GM21447 (cell line): Measurements from ENCODE around the gene MAD1L1.

ENCODE experiments used
- ATAC-seq: cut with Tn5 transposase; IDR thresholded peaks from one replicate; pipeline ENCODE4 v1.9.1; 2021; ENCODE audit not compliant: unreplicated experiment

MAD1L1 gene

DNA sequence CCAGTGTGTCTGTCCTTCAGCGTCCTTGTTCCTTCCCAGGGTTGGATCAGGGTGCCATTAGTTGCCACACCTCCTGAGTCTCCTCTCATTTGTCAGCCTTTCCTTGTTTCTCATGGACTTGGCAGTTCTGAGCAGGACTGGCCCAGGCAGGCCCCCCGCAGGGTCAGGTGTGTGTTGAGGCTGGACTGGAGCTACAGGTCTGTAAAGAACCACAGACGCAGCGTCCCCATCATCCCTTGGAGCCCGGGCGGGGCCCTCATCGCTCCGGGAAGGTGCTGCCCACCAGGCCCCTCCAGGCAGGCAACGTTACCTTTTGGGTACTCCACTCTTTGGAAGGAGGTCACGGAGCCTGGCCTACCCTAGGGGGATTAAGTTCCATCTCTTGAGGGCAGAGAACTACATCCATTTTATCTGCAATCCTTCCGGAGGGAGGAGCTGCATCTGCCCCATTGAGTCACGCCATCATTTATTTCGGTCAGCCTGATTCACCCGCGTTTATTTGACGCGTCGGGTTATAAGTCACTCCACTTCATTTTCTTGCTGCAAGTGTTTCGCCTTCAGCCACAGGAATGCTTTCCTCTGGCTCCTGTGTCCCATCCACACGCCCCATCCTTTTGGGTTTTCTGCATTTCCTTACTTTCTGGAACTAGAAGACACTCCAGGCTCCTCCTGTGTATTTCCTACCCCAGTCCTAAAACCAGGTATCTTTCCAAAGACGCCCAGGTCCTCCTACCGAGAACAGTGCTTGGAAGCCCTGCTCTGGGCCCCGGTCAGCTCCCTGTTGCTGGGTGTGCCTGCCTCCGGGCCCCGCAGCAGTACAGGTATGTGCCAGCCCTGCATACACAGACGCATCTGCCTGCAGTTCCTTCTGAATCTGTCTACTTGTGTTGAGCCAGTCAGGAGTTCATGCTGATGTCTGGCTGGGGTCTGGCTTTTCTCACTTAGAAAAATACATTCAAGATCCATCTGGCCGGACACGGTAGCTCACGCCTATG, 141.9 kb downstream of the MAD1L1 start:
- ATAC-seq: no peak

- ATAC-seq: no peak
Measured at GRCh38 chr7:2088801-2089200, 143.9 kb downstream of the MAD1L1 start.

- ATAC-seq: no peak
Measured at GRCh38 chr7:2087744-2088143, 145.0 kb downstream of the MAD1L1 start.

- ATAC-seq: no peak
Measured at GRCh38 chr7:2086229-2086628, 146.5 kb downstream of the MAD1L1 start.

- no peak for ATAC-seq
Measured at GRCh38 chr7:2085804-2086203, 146.9 kb downstream of the MAD1L1 start.

GRCh38 chr7:2084781-2085505, 147.8 kb downstream of the MAD1L1 start:
- no peak for ATAC-seq

- ATAC-seq: no peak
Measured at GRCh38 chr7:2084331-2084730, 148.4 kb downstream of the MAD1L1 start.

GRCh38 chr7:2083362-2083761, 149.4 kb downstream of the MAD1L1 start:
- no peak for ATAC-seq

GRCh38 chr7:2082139-2082998, 150.4 kb downstream of the MAD1L1 start:
- no peak for ATAC-seq

DNA sequence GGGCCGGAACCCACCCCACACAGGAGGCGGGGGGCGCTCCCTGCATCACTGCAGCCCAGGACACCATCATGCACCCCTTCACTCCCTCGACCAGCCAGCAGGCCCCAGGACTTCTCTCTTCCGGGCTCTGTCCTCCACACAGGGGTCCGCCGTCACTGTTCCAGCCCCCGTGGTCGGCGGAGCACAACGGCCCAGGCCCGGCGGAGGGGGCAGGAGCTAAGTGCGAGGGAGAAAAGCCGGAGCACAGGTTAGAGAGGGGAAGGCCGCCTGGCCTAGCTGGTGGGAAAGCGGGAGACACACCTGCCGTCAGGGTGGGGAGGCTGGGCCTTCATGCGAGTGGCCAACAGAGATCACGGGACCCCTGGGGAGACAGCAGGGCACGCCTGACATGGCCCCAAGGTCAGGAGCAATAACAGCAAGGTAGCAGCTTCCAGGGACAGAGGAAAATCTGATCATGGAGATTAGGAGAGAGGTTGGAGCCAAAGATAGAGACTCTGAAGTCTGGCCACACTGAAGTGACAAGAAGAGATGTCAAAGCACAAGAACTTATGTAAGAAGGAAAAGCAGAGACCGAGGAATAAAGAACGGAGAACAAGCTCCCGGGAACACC, 151.1 kb downstream of the MAD1L1 start:
- ATAC-seq: no peak

GRCh38 chr7:2080477-2080876, 152.3 kb downstream of the MAD1L1 start:
- ATAC-seq: no peak

DNA sequence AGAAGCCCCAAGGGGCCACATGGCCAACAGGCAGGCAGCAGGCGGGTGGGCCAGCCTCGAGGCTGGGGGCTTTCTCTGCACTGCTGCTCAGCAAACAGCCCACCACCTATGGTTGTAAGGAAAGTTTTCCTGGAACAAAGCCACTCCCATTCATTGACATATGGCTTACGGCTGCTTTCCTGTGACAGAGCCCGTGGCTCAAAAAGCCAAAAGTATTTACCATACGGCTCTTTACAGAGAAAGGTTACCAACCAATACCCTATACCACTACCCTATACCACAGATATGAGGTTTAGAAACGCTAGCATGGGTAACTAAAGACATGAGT, 152.7 kb downstream of the MAD1L1 start:
- no peak for ATAC-seq

GRCh38 chr7:2079332-2080059, 153.2 kb downstream of the MAD1L1 start:
- no peak for ATAC-seq

GRCh38 chr7:2078899-2079298, 153.8 kb downstream of the MAD1L1 start:
- ATAC-seq: no peak

- ATAC-seq: no peak
Measured at GRCh38 chr7:2076649-2077064, 156.1 kb downstream of the MAD1L1 start.

GRCh38 chr7:2075811-2076210, 156.9 kb downstream of the MAD1L1 start:
- ATAC-seq: no peak

DNA sequence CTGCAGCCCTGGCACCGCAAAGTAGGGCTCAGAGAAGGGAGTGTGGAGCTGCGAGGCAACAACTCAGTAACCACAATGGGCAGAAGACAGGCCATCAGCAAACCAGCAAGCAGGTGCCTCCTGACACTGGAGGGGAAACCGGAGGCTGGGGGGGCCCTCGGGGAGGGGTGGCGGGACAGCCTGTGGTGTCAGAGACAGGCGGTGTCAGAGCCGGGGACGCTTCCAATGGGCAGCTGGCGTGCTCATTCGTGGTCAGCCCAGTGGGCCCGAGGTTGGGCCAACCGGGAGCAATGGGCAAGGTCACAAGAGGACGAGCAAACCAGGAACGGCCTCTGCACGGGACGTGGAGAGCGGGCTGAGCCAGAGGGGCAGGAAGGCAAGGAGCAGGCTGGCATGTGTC, 158.1 kb downstream of the MAD1L1 start:
- no peak for ATAC-seq

GRCh38 chr7:2072798-2073197, 159.9 kb downstream of the MAD1L1 start:
- ATAC-seq: no peak

DNA sequence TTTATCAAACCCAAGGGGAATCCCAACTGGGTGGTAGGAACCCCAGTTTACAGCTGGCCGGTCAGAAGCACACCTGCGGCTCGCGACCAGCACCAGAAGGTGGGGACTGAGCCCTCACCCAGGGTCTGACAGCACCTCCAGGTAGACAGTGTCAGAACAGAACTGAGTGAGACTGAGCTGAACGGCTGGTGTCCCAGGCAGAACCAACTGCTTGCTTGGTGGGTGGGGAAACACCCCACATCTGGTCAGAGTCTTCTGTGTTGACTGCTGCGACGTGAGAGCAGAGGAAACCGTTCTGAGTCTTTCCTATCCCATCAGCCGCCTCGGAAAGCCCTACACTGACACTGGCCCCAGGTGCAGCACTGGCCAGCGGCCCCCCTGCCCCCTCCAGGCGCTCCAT, 160.7 kb downstream of the MAD1L1 start:
- ATAC-seq: peak; percentile 92

GRCh38 chr7:2071133-2071832, 161.5 kb downstream of the MAD1L1 start:
- ATAC-seq: no peak
